MG63 (cell line): ENCODE data around the gene IFIT3. TPM values are rescaled to one million over a fixed set of nuclear protein-coding genes. Genes with fewer than 3 reads are reported as not detected.

Experiments used
- DNase-seq: peaks from one replicate; pipeline ENCODE4 v3.0.0-alpha.2; 2020
- H3K27me3 ChIP-seq: fragments of 250-450 bp; sonication (Bioruptor Pico); 2 replicates; pipeline ENCODE4 v1.5.1; 2020; ENCODE audit warnings: mild to moderate bottlenecking, moderate library complexity
- H3K36me3 ChIP-seq: fragments of 250-450 bp; sonication (Bioruptor Pico); 2 replicates; pipeline ENCODE4 v1.5.1; 2020; ENCODE audit warnings: mild to moderate bottlenecking, moderate library complexity
- H3K4me3 ChIP-seq: fragments of 250-450 bp; sonication (Bioruptor Pico); 2 replicates; pipeline ENCODE4 v1.5.1; 2020; ENCODE audit warnings: mild to moderate bottlenecking, moderate library complexity
- H3K9me3 ChIP-seq: fragments of 250-450 bp; sonication (Bioruptor Pico); 2 replicates; pipeline ENCODE4 v1.5.1; 2020; ENCODE audit warnings: mild to moderate bottlenecking, moderate library complexity
- total RNA-seq: library from RNA; depleted of rRNA; stranded (reverse); fragments of >200 nt; shearing (Covaris generic); gene quantifications from 2 replicates; pipeline ENCODE4 v1.2.3, GENCODE V29; 2014; ENCODE audit warnings: low replicate concordance

IFIT3 gene
- total RNA-seq, 1 experiment from 2014 or later = 32.0 TPM

DNA sequence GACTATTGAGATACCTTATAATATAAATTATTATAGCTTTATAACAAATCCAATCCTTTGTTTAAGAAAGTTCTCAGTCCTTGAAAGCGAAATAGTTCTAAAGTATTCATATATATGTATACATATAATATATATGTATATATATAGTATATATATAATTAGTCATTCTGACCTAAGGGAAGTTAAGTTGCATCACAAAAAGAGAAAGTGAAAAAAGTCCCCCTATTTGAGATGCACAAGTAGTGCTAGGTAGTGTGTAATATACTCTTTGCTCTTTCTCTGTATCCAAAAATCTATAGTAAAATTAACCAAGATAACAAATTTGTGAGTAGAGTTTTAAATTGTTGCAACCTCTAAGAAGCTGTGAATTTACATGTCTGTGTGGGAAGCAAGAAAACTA is 36.7 kb downstream of the IFIT3 start:
- Histone ChIP-seq H3K9me3 (no peaks in the 10 kb centered on the region), H3K36me3 (no peaks in the 10 kb centered on the region), H3K27me3 (no peaks in the 10 kb centered on the region), H3K4me3 (no peak overlapping the region)
- DNase-seq = no peak

DNA sequence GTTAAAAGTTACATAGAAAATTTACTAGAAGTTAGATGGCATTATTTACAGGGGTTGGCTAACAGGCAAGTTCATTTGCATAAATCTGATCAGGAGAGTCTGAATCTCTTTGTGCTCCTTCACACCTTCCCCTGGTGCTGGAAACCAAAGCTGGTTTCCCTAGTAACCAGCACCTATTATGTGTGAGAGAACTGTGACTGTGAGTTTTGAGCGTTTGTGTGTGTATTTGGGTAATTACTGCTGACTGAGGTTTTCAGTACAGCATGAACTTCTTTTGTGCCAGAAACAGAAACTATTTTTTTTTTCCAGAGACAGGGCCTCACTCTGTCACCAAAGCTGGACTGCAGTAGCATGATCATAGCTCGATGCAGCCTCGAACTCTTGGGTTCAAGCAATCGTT is 39.7 kb downstream of the IFIT3 start:
- Histone ChIP-seq H3K4me3 (no peak overlapping the region), H3K36me3 (no peaks in the 10 kb centered on the region), H3K27me3 (no peaks in the 10 kb centered on the region), H3K9me3 (no peaks in the 10 kb centered on the region)
- no peak for DNase-seq

DNA sequence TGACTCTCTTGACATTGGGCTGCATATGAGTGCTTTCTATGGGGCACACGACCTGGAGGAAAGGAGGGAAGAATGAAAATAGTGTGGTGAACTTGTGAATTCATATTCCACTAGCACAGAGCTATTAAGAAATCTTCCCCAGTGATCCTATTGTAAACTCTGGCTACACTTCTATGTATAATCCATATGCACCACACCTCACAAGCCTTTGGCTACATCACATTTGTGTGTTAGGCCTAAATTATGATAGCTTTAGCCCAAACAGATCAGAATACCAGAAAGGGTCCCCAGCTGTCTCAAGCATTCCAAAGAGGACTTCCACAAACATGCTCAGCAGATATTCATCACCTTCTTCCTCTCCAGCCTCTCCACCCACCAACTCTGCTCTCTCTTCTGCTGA is 40.3 kb downstream of the IFIT3 start:
- DNase-seq = no peak
- Histone ChIP-seq H3K27me3 (no peaks in the 10 kb centered on the region), H3K36me3 (no peaks in the 10 kb centered on the region), H3K9me3 (no peaks in the 10 kb centered on the region), H3K4me3 (no peak overlapping the region)

DNA sequence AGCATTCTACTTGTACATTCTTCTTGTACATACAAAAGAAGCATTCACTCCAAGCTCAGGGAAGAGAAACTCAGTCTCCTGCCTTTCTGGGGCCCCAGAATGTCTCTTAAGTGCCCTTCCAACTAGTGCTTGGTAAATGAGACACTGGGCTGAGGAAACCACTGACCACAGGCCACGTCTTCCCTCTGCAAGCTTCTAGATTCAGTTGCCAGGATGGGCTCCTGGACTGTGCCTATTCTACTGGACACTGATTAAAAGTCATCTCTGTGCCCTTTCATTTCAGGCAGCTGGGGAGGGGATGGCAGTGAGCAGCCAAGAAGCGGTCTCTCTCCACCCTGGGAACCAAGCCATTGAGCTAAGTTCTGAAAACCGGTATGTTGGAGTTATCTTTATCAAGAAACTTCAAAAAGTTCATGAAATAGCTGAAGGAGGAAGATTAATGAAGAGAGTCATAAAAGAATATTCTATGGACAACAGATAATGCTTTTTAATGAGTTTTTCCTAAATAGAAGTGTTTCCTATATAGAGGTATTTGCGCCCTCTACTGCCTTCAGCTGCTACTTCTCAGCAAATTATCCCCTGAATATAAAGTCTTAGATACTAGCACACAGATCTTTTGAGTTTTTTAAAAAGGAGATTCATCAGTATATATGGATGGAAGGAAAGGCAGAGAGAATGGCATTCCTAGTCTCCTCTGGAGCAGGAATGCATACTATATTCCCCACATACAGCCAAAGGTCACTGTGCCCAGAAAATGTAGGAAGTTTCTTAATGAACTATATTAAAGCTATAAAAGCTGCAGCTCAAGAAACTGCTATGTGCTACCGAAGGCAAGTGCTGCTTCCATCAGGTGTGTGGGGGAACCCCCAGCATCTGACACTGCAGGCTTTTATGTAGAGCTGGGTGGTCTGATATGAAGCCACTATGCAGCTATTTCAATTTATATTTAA is 41.6 kb downstream of the IFIT3 start:
- DNase-seq = no peak

DNA sequence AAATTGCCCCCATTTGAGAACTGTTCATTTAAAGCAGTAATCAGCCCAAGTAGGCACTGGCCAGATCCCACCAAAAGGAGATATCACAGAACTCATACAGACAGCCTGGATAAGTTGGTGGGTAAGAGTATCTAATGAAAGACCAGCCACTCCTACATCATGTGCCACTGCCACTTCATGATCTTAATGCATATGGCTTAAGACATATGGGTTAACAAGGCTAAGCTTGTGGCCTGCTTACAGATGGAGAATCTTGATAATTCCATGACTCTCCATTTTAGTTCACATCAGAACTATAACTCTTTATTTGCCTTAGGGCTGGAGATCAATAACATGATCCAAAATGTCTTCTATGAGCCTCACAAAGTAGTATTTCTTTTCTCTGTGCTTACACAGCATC is 43.3 kb downstream of the IFIT3 start:
- Histone ChIP-seq H3K9me3 (no peaks in the 10 kb centered on the region), H3K27me3 (no peaks in the 10 kb centered on the region), H3K4me3 (no peak overlapping the region), H3K36me3 (no peaks in the 10 kb centered on the region)
- DNase-seq = no peak

More for the DNA sequence above, 41.6 kb downstream of the IFIT3 start:
- Histone ChIP-seq H3K4me3 (no peak overlapping the region), H3K9me3 (no peaks in the 10 kb centered on the region), H3K27me3 (no peaks in the 10 kb centered on the region), H3K36me3 (no peaks in the 10 kb centered on the region)

DNA sequence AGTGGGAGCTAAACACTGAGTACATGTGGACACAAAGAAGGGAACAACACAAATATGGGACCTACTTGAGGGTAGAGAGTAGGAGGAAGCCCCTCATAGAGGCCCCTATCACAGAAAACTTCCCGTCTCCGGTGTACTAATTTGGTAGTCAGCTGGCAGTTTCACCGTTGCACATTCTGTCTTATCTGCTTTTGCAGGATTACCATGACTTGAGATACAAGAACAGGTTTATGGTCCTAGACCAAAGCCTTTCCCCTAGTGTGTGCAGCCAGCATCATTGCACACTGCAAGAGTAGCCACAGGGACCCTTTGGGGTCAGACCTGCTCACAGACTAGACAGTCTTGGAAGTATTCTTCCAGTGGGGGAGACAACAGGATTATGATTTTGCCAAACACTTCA is 44.2 kb downstream of the IFIT3 start:
- H3K4me3 ChIP-seq = no peak overlapping the region
- no peaks in the 10 kb centered on the region for H3K27me3 ChIP-seq
- DNase-seq = no peak
- H3K9me3 ChIP-seq = no peaks in the 10 kb centered on the region
- H3K36me3 ChIP-seq = no peaks in the 10 kb centered on the region

DNA sequence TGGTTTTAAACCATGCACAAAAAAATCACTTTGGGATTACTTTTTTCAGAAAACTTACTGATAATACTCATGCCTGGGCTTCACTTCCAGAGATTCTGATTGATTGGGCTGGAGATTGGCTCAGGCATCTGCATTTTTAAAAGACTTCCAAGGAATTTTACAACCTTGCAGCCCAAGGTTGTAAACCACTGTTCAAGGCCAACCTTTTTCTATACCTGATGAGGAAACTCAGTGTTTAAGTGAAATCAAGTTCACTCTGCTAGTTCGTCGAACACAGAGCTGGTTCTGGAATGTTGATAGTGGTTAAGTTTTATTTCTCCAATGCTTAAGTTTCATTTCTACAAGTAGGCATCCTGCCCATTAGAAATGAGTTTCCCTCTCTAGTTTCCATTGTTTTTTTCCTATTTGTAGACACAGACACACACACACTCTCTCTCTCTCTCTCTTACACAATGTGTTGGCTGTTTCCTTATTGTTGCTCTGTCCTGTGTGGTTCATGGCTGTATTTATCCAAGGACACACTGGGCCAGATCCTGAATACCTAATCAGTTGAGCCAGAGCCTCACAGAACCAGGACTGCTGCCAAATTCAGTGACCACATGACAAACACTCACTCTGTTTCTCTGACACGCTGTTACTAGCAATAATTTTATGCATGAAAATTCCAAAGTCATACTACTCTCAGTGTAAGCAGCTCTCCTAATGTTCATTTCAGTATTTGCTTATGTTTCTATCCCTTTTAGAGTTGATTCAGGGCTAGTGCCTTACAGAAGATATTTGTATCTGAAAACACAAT is 46.3 kb downstream of the IFIT3 start:
- DNase-seq = peak; percentile 78
- no peak overlapping the region for H3K4me3 ChIP-seq
- H3K36me3 ChIP-seq = no peaks in the 10 kb centered on the region

DNA sequence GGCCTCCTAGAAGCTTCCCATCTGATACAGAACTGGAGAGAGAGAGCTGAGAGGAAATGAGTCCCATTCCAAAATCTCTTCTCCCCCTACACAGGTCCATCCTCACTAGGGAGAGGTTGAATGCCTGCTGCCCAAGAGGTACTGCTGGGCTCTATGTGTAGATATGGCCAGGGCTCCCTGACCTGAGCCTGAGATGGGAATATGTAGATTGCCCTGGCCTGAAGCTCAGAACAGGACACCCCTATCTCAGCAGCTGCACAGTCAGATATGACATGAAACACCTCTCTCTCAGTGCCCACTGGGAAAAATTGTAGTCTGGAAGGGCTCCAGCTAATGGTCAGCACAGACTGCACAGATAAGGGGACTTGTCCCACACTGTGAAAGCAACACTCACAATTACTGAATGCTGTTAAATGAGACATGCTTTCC is 46.9 kb downstream of the IFIT3 start:
- no peaks in the 10 kb centered on the region for H3K27me3 ChIP-seq
- no peak for DNase-seq
- no peaks in the 10 kb centered on the region for H3K9me3 ChIP-seq

More for the DNA sequence above, 46.3 kb downstream of the IFIT3 start:
- Histone ChIP-seq H3K27me3 (no peaks in the 10 kb centered on the region), H3K9me3 (no peaks in the 10 kb centered on the region)

DNA sequence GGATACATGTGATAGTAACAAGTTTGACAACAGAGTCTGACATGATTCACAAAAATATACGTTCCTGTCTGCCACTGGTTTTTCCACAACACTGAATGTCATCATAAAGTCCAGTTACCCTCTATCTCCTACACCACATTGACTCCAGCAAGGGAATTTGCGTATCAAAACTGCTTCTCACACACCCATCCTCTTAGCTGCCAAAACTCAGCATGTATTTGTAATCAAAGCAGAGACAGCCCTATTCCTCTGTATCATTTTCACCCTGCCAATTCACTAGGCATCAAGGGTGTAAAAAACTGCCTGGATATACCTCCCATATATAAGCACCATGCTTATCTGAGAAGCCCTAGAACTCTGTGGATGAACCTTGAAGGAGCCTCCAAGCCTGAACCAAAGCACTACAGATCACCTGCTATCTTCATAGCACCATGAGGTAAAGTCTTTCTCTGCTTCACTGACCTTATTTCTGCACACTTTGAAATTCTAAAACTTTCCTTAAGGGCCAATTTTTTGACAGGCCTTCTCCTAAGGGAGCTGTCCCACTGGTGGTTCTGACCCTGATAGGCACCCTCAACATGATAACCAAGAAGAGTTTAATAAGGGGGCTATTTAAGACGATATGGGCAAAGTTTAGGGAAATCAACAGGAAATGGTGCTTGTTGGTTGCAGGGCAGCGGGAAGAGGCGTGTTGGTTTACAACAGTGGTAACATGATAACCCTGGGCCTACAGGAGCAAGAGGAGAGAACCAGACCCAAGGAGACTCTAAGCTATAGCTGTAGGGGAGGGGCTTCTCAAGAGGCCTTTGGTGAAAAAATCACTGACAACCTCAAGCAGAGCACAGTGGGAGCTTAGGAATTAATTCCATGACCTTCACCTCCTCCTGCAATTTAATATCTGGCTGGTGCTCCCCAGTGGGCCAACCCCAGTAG is 50.2 kb downstream of the IFIT3 start, which contains the start of gene IFIT1B:
Gene IFIT1B (plus strand): TSS at position 352 of the 933 bp plus-strand sequence. CDS start 80 bp downstream, at position 432.
- Histone ChIP-seq H3K27me3 (no peaks in the 10 kb centered on the region), H3K36me3 (no peaks in the 10 kb centered on the region), H3K4me3 (no peak within 1 kb of the TSS), H3K9me3 (no peaks in the 10 kb centered on the region)
- DNase-seq = no peak

More for the DNA sequence above, 46.9 kb downstream of the IFIT3 start:
- Histone ChIP-seq H3K4me3 (no peak overlapping the region), H3K36me3 (no peaks in the 10 kb centered on the region)

DNA sequence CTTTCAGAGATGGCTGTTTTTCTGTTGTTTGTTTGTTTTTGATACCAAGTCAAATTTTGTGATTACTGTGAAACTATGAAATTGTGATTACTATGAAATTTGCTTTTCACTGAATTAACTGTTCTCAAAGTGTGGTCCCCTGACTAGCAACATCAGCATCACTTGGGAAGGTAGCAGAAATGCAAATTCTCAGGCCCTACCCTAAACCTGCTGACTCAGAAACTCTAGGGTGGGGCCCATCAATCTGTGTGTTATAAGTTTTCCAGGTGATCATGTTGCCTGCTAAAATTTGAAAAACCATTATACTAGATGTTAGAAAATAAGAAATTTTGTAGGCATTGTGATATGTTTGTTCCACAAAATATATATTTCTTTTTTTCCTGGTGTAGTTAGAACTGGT is 51.3 kb downstream of the IFIT3 start:
- DNase-seq = no peak
- Histone ChIP-seq H3K36me3 (no peaks in the 10 kb centered on the region), H3K9me3 (no peaks in the 10 kb centered on the region), H3K27me3 (no peaks in the 10 kb centered on the region), H3K4me3 (no peak overlapping the region)

DNA sequence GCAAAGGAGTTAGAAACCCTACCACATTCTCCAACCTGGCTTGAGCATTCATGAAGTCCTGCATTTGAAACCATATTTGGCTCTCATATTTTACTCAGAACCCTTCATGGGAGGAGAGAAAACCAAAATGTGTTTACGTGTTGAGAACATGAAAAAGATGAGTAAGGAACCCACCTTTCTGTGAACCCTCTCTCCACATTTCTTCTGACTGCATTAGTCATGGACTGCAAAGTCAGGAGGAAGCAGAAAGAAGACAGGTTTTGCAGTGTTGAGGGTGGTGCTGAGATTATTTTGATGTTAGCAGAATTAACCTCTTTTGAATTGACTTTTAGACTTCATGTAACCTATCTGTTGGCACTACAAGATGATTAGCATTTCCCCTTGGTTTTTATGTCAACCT is 55.0 kb downstream of the IFIT3 start:
- Histone ChIP-seq H3K4me3 (no peak overlapping the region), H3K9me3 (no peaks in the 10 kb centered on the region), H3K27me3 (no peaks in the 10 kb centered on the region), H3K36me3 (no peaks in the 10 kb centered on the region)
- no peak for DNase-seq

DNA sequence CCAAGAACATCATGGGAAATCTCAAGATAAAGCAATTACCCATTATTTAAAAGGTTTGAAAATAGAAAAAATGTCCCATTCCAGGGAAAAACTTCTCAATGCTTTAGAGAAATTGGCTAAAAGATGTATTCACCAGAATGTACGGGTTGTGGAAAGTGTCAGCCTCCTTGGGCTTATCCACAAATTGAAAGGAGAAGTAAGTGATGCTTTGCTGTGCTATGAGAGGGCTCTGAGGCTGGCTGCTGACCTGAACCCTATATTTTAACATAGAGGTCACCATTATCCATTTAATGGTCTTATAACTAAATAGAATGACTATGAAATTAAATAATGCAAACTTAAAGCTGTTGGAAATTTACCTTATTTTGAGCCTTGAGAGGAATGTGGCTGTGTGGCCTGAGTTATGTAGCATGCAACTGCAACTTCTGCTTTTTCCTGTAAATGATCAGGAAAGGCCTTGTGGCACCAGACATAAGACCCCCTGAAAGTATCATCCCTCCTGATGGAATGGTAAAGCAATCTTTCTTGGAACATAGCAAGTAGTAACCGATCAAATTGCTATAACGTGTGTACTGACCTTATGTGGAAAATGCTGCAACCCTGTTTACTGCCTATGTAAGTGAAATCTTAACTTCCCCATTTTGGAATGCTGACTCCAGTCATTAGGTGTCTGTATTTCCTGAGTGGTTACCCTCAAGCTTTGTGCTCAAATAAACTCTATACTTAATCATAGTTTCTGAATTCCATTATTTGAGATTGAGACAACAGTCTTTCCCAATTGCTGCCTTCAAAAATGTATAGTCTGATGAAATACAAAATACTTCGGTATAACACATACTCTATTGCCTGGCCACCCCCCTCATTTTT is 56.9 kb downstream of the IFIT3 start:
- no peak for DNase-seq
- no peaks in the 10 kb centered on the region for H3K27me3 ChIP-seq
- no peaks in the 10 kb centered on the region for H3K36me3 ChIP-seq
- H3K9me3 ChIP-seq = no peaks in the 10 kb centered on the region
- H3K4me3 ChIP-seq = no peak overlapping the region

DNA sequence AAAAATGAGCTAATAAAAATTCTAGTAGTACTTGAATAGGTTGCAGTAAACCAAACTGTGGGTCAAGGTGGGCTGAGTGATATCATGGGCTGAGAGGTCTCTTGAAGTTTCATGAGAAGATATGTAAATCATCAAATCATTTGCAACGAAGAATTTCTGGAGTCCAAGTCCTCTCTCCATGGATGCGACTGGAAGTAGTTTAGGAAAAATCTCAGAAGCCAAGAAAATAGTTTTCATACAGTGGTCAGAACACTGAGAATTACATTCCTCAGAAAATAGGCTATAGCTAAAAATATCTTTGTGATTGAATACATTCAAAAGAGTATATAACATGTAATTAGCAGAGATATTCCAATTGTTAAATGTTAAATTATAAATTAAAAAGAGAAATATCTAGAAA is 61.0 kb downstream of the IFIT3 start:
- DNase-seq = no peak
- Histone ChIP-seq H3K27me3 (no peaks in the 10 kb centered on the region), H3K9me3 (no peaks in the 10 kb centered on the region), H3K4me3 (no peak overlapping the region), H3K36me3 (no peaks in the 10 kb centered on the region)

DNA sequence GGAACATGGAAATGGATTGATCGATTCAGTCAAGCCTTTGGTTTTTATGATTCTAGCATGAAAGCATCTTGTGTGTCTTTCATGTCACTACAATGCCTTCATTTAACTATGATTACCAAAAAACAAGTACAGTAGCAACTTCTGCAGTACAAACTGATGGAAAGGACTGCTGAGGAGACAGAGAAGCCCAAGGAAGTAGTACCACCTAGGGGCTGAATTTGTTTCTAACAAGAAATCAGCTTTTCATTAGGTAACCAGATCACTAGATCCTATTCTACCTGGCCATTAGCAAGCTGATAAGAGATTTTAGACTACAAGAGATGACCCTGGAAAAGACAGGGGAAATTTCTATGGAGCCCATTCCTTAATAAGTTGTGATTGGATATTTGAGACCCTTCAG is 61.5 kb downstream of the IFIT3 start:
- Histone ChIP-seq H3K27me3 (no peaks in the 10 kb centered on the region), H3K4me3 (no peak overlapping the region)
- no peak for DNase-seq

More for the DNA sequence above, 61.5 kb downstream of the IFIT3 start:
- Histone ChIP-seq H3K36me3 (no peaks in the 10 kb centered on the region), H3K9me3 (no peaks in the 10 kb centered on the region)
